ENCODE results near the gene SEC23A.
"Not testable (repeated sequence)": the region's sequence is repeated elsewhere in the genome, so short reads cannot be mapped to it uniquely, and the experiment has no call there.

The SEC23A gene

GRCh38 chr14:39025810-39026627 lies 77.0 kb downstream of the SEC23A start:
- DNase-seq: no peak

GRCh38 chr14:39025250-39025809 lies 77.7 kb downstream of the SEC23A start:
- no peak for DNase-seq

GRCh38 chr14:39023939-39024871 lies 78.8 kb downstream of the SEC23A start:
- no peak for DNase-seq

GRCh38 chr14:39017096-39018016 lies 85.7 kb downstream of the SEC23A start:
- DNase-seq: not testable (repeated sequence)

- DNase-seq: no peak
Observed at GRCh38 chr14:39016733-39017095, 86.3 kb downstream of the SEC23A start.

- DNase-seq: peak; percentile 16
Observed at GRCh38 chr14:39015964-39016577, 87.0 kb downstream of the SEC23A start.

- DNase-seq: peak; percentile 50
Observed at GRCh38 chr14:39015360-39015961, 87.6 kb downstream of the SEC23A start.

- DNase-seq: no peak
Observed at GRCh38 chr14:39014460-39014859, 88.6 kb downstream of the SEC23A start.

GRCh38 chr14:39008965-39009364 lies 94.1 kb downstream of the SEC23A start:
- DNase-seq: not testable (repeated sequence)

GRCh38 chr14:39006721-39007410 lies 96.2 kb downstream of the SEC23A start:
- DNase-seq: peak; percentile 35

- DNase-seq: no peak
Observed at GRCh38 chr14:39005044-39005880, 97.8 kb downstream of the SEC23A start.

GRCh38 chr14:38999949-39000348 lies 103.1 kb downstream of the SEC23A start:
- no peak for DNase-seq

GRCh38 chr14:38994731-38995130 lies 108.3 kb downstream of the SEC23A start:
- DNase-seq: no peak

GRCh38 chr14:38993981-38994380 lies 109.1 kb downstream of the SEC23A start:
- no peak for DNase-seq

GRCh38 chr14:38992067-38992844 lies 110.8 kb downstream of the SEC23A start:
- DNase-seq: no peak

- DNase-seq: no peak
Observed at GRCh38 chr14:38991299-38991698, 111.7 kb downstream of the SEC23A start.

- peak; percentile 4 for DNase-seq
Observed at GRCh38 chr14:38989922-38990546, 113.0 kb downstream of the SEC23A start.

- no peak for DNase-seq
Observed at GRCh38 chr14:38987781-38988180, 115.3 kb downstream of the SEC23A start.

GRCh38 chr14:38982837-38983236 lies 120.2 kb downstream of the SEC23A start:
- DNase-seq: no peak
